H1 (cell line): ENCODE measurements around the gene ANKRD13B. TPM values are rescaled to one million over a fixed set of nuclear protein-coding genes. Genes with fewer than 3 reads are reported as not detected.
A peak's percentile ranks its signal among the peaks of the same experiment; 100 is the strongest.

Experiments used
- CTCF ChIA-PET: fragments of 300-600 bp; sonication (Branson Sonifier 250); formaldehyde crosslinking; loops from one replicate; lab custom pipeline; 2021; ENCODE audit not compliant: partially characterized antibody; lab: Charles Lee
- POLR2A ChIA-PET: fragments of 300-600 bp; sonication (Branson Sonifier 250); formaldehyde crosslinking; loops from one replicate; lab custom pipeline; 2021; ENCODE audit warnings: inconsistent platforms; ENCODE audit not compliant: partially characterized antibody; lab: Charles Lee
- DNase-seq, 2 experiments: peaks; one replicate each; pipeline versions ENCODE4 v3.0.0 to v3.0.0-alpha.2; 2010 to 2022; ENCODE audit warnings: low spot score in 2 of 2, low read depth in 1 of 2, mixed read lengths in 1 of 2
- FAIRE-seq: peaks from 2 replicates; lab custom pipeline; 2011; peaks lifted over from hg19 to GRCh38; lab: Jason Lieb, UNC
- H2AFZ ChIP-seq: 2 replicates; pipeline ENCODE4 v1.8.1; 2012; ENCODE audit warnings: low read length, inconsistent platforms
- H2AK5ac ChIP-seq: 2 replicates; pipeline ENCODE4 v1.6.1; 2013; ENCODE audit warnings: low read depth, low read length
- H2BK120ac ChIP-seq: replicated peaks from 2 replicates; pipeline ENCODE3; 2013; ENCODE audit warnings: low read depth, low read length, inconsistent platforms
- H2BK12ac ChIP-seq: 2 replicates; pipeline ENCODE4 v1.6.1; 2013; ENCODE audit warnings: low read depth, low read length
- H2BK15ac ChIP-seq: 2 replicates; pipeline ENCODE4 v1.6.1; 2013; ENCODE audit warnings: low read length
- H2BK20ac ChIP-seq: 2 replicates; pipeline ENCODE4 v1.6.1; 2013; ENCODE audit warnings: low read length
- H2BK5ac ChIP-seq: 2 replicates; pipeline ENCODE4 v1.6.1; 2013; ENCODE audit warnings: low read depth, low read length
- H3K14ac ChIP-seq: 2 replicates; pipeline ENCODE4 v1.6.1; 2013; ENCODE audit warnings: inconsistent platforms; ENCODE audit not compliant: insufficient read length
- H3K18ac ChIP-seq: 2 replicates; pipeline ENCODE4 v1.6.1; 2013; ENCODE audit warnings: low read length; ENCODE audit errors: extremely low read depth
- H3K23ac ChIP-seq: 2 replicates; pipeline ENCODE4 v1.6.1; 2013; ENCODE audit warnings: inconsistent platforms; ENCODE audit not compliant: insufficient read length
- H3K23me2 ChIP-seq: 2 replicates; pipeline ENCODE4 v1.6.1; 2013; ENCODE audit warnings: low read depth, low read length
- H3K27ac ChIP-seq: 2 replicates; pipeline ENCODE4 v1.6.1; 2011; ENCODE audit warnings: low read depth, low read length, inconsistent platforms
- H3K27me3 ChIP-seq, 4 experiments: replicated peaks in 1 of 4; 1 replicate in 1 of 4; 2 replicates in 3 of 4; pipeline versions ENCODE4 v1.6.1 to v1.8.1; 2011 to 2013; ENCODE audit warnings: low read length in 3 of 4, mild to moderate bottlenecking in 3 of 4, inconsistent platforms in 2 of 4, mixed read lengths in 2 of 4, moderate library complexity in 1 of 4; ENCODE audit not compliant: control insufficient read depth in 3 of 4, insufficient read depth in 3 of 4; ENCODE audit errors: extremely low read depth in 1 of 4
- H3K36me3 ChIP-seq, 4 experiments: 2 replicates each; pipeline versions ENCODE4 v1.6.1 to v1.8.1; 2011 to 2013; ENCODE audit warnings: mild to moderate bottlenecking in 4 of 4, low read length in 3 of 4, moderate library complexity in 2 of 4, control low read depth in 1 of 4, inconsistent platforms in 1 of 4; ENCODE audit not compliant: insufficient read depth in 4 of 4, control insufficient read depth in 2 of 4
- H3K4ac ChIP-seq: replicated peaks from 2 replicates; pipeline ENCODE3; 2013; ENCODE audit warnings: low read length, low read depth, mixed read lengths, inconsistent platforms; ENCODE audit not compliant: insufficient read length
- H3K4me1 ChIP-seq, 4 experiments: replicated peaks in 1 of 4; 1 replicate in 1 of 4; 2 replicates in 3 of 4; pipeline versions ENCODE4 v1.6.1 to v1.8.1; 2011 to 2013; ENCODE audit warnings: low read length in 3 of 4, inconsistent platforms in 2 of 4, mixed read lengths in 1 of 4; ENCODE audit not compliant: insufficient read depth in 4 of 4, control insufficient read depth in 3 of 4
- H3K4me2 ChIP-seq, 2 experiments: 2 replicates each; pipeline versions ENCODE4 v1.6.1 to v1.8.1; 2011 to 2013; ENCODE audit warnings: low read depth in 2 of 2, low read length in 2 of 2, control low read depth in 1 of 2, inconsistent platforms in 1 of 2, mild to moderate bottlenecking in 1 of 2; ENCODE audit not compliant: insufficient read depth in 1 of 2
- H3K4me3 ChIP-seq, 4 experiments: fragments of 200-600, 300-600 bp in 1 of 4; sonication (generic), shearing (Covaris generic), sonication (Bioruptor Twin) in 1 of 4; 2 replicates each; pipeline versions ENCODE4 v1.5.1 to v1.8.1; 2011 to 2016; ENCODE audit warnings: low read length in 4 of 4, low read depth in 3 of 4, control low read depth in 2 of 4, inconsistent platforms in 2 of 4, mild to moderate bottlenecking in 2 of 4, mixed read lengths in 1 of 4, moderate library complexity in 1 of 4; ENCODE audit not compliant: insufficient read depth in 2 of 4; ENCODE audit errors: extremely low read depth in 1 of 4
- H3K56ac ChIP-seq: replicated peaks from 2 replicates; pipeline ENCODE3; 2013; ENCODE audit warnings: low read depth, mild to moderate bottlenecking, mixed read lengths, low read length, inconsistent platforms; ENCODE audit not compliant: insufficient read length
- H3K79me1 ChIP-seq: 2 replicates; pipeline ENCODE4 v1.6.1; 2013; ENCODE audit warnings: low read depth, low read length, control low read depth
- H3K79me2 ChIP-seq, 2 experiments: 2 replicates each; pipeline versions ENCODE4 v1.6.1 to v1.8.1; 2012 to 2013; ENCODE audit warnings: low read length in 2 of 2, mild to moderate bottlenecking in 2 of 2, inconsistent platforms in 1 of 2; ENCODE audit not compliant: insufficient read depth in 2 of 2, control insufficient read depth in 1 of 2
- H3K9ac ChIP-seq, 4 experiments: replicated peaks in 1 of 4; 1 replicate in 1 of 4; 2 replicates in 3 of 4; pipeline versions ENCODE4 v1.6.1 to v1.8.1; 2011 to 2013; ENCODE audit warnings: low read depth in 3 of 4, low read length in 3 of 4, control low read depth in 2 of 4, mild to moderate bottlenecking in 2 of 4, moderate library complexity in 2 of 4, inconsistent platforms in 1 of 4; ENCODE audit errors: extremely low read depth in 1 of 4
- H3K9me3 ChIP-seq, 2 experiments: 2 replicates each; pipeline versions ENCODE4 v1.6.1 to v1.8.1; 2012 to 2013; ENCODE audit warnings: mild to moderate bottlenecking in 2 of 2, moderate library complexity in 2 of 2, control low read depth in 1 of 2, inconsistent platforms in 1 of 2, low read depth in 1 of 2, low read length in 1 of 2, mixed read lengths in 1 of 2; ENCODE audit not compliant: insufficient read depth in 2 of 2
- H4K20me1 ChIP-seq, 2 experiments: replicated peaks in 1 of 2; 2 replicates each; pipeline versions ENCODE3 to v1.8.1; 2011 to 2013; ENCODE audit warnings: inconsistent platforms in 2 of 2, low read length in 2 of 2, mild to moderate bottlenecking in 1 of 2; ENCODE audit not compliant: insufficient read depth in 2 of 2, control insufficient read depth in 1 of 2
- H4K5ac ChIP-seq: 2 replicates; pipeline ENCODE4 v1.6.1; 2013; ENCODE audit warnings: low read length, low read depth, mixed read lengths, inconsistent platforms; ENCODE audit not compliant: insufficient read length
- H4K8ac ChIP-seq: 2 replicates; pipeline ENCODE4 v1.8.0; 2013; ENCODE audit warnings: mild to moderate bottlenecking, moderate library complexity, low read length, inconsistent platforms; ENCODE audit not compliant: insufficient read depth; ENCODE audit errors: extremely low read depth
- H4K91ac ChIP-seq: replicated peaks from 2 replicates; pipeline ENCODE3; 2013; ENCODE audit warnings: low read length, mixed read lengths, inconsistent platforms; ENCODE audit not compliant: insufficient read length
- ASH2L ChIP-seq: fragments of 200-600, 300-600 bp; sonication (generic); IDR thresholded peaks from one replicate; pipeline ENCODE4 v1.7.1; 2017; ENCODE audit warnings: low read length
- CREB1 ChIP-seq: IDR thresholded peaks from 2 replicates; pipeline ENCODE4 v1.6.1; 2012; ENCODE audit warnings: inconsistent platforms
- FOSL1 ChIP-seq: IDR thresholded peaks from 2 replicates; pipeline ENCODE4 v1.6.1; 2011; ENCODE audit warnings: mild to moderate bottlenecking, low read depth, low read length, moderate library complexity; ENCODE audit not compliant: insufficient read depth
- NRF1 ChIP-seq: IDR thresholded peaks from 2 replicates; pipeline ENCODE4 v1.6.1; 2011; ENCODE audit warnings: mild to moderate bottlenecking, low read depth, low read length, improper control_type of control experiment
- POU5F1 ChIP-seq: IDR thresholded peaks from 2 replicates; pipeline ENCODE4 v1.6.1; 2011; ENCODE audit warnings: low read depth, mild to moderate bottlenecking, low read length, moderate library complexity
- SP1 ChIP-seq: IDR thresholded peaks from 2 replicates; pipeline ENCODE4 v1.6.1; 2011; ENCODE audit warnings: low read depth, low read length
- SP2 ChIP-seq: IDR thresholded peaks from 2 replicates; pipeline ENCODE4 v1.6.1; 2012; ENCODE audit warnings: mild to moderate bottlenecking, low read length, inconsistent platforms
- TAF7 ChIP-seq: optimal IDR thresholded peaks from 2 replicates; pipeline ENCODE3; 2011; ENCODE audit warnings: low read depth, mild to moderate bottlenecking, inconsistent platforms, low read length, moderate library complexity, borderline replicate concordance
- TCF12 ChIP-seq: IDR thresholded peaks from 2 replicates; pipeline ENCODE4 v1.6.1; 2011; ENCODE audit warnings: low read depth, mild to moderate bottlenecking, low read length
- TEAD4 ChIP-seq: IDR thresholded peaks from 2 replicates; pipeline ENCODE4 v1.6.1; 2012; ENCODE audit warnings: low read depth, low read length, inconsistent platforms, mixed read lengths
- ZNF274 ChIP-seq: IDR thresholded peaks from 2 replicates; pipeline ENCODE4 v1.7.0; 2012; ENCODE audit warnings: low read length, borderline replicate concordance; ENCODE audit errors: extremely low read depth
- WGBS, 2 experiments: shearing (Covaris generic) in 1 of 2; methylation state at CpG; one replicate each; pipeline versions ENCODE4 v1.1.6 to v1.1.7; 2013 to 2015; ENCODE audit warnings: low lambda C conversion rate in 2 of 2, mixed read lengths in 2 of 2, inconsistent platforms in 1 of 2, low coverage in 1 of 2, missing lambda C conversion rate in 1 of 2; ENCODE audit not compliant: insufficient replicate concordance in 2 of 2, insufficient coverage in 1 of 2, insufficient read length in 1 of 2; ENCODE audit errors: extremely low coverage in 1 of 2, missing lambda C conversion rate in 1 of 2; 5-methylcytosine and 5-hydroxymethylcytosine counted together
- polyA plus RNA-seq, 7 experiments: library from polyadenylated mRNA; depleted of rRNA in 3 of 7; stranded (reverse) in 5 of 7; unstranded in 2 of 7; fragments of >200 nt in 5 of 7; fragments of 200-250 nt in 2 of 7; gene quantifications; 1 replicate in 5 of 7; 2 replicates in 1 of 7; 4 replicates in 1 of 7; pipeline versions ENCODE4 v1.2.1 to v1.2.3, GENCODE V29; 2011 to 2013; ENCODE audit warnings: missing spikeins in 2 of 7, mixed read lengths in 2 of 7
- total RNA-seq: library from RNA; stranded (reverse); fragmentation: NEBNext Ultra II Directional; extraction: Animal tissue kit (Norgen Biotek cat#: 25700); gene quantifications from 2 replicates; pipeline ENCODE4 v1.2.1, GENCODE V29; 2021
- TF ChIP-seq, protein P1 (sequence below): IDR thresholded peaks from 2 replicates; pipeline ENCODE4 v1.6.1; 2012; ENCODE audit warnings: inconsistent platforms

Gene ANKRD13B
- total and polyA plus RNA-seq, 2 of the 8 experiments (the other 6 are each of a cell fraction or from before 2014, with no cell fraction given): 16.4 to 48.5 TPM

DNA sequence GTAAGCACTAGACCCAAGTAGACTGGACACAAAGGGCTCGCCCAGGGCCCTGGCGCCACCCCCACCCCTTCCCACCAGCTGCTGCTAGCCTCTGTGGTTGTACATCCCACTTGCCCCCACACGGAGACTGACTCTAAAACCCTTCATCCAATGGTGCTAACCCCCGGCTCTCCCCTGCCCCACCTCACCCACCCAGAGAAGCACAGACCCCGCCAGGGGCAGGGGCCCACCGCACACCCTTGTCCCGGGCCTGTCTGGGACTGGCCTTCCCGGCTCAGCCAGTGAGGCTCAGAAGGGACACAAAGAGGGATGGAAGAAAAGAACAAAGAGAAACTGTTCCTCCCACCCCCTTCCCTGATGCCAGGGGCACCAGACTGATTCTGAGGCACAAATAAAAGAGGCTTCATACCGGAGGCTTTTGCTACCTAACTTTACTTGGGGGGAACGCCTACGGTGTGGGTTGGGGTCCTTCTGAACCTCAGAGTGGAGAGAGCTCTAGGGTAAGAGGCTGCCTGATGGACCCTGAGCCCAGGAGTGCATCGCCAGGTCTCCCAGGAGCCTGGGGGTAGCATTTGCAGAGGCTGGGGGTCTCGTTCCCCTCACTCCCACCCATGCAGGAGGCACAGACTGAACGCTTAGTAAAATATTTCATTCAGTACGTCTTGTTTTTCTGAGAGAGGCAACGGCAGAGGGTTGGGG lies 21.6 kb downstream of the ANKRD13B start:
- peaks cover 0 to 7% (median 0%) of the 10 kb centered on the region in 4 experiments; a peak in 1 of 8 replicates for H3K36me3 ChIP-seq
- H4K8ac ChIP-seq: peak overlapping the region; percentile 59; the same call in 1 of the 2 replicates
- no peak overlapping the region for H2AFZ ChIP-seq
- FAIRE-seq (no peak), DNase-seq (no peak)
- H2BK120ac ChIP-seq: no peak overlapping the region
- H2BK15ac ChIP-seq: no peak overlapping the region
- 0 out of 2 replicates have a peak, but pooled peaks cover 2% of the 10 kb centered on the region for H3K79me1 ChIP-seq
- POLR2A ChIA-PET: interaction anchor here (0.6 to 4.3 kb wide), 5 partner anchors 11 to 1173 kb away, joined by 3 to 30 read pairs (median 3); partner anchors contain the start of gene ANKRD13B
- WGBS, 2 experiments: 86% methylated on average over 16 of the region's 16 CpGs; no CpG with 5 or more reads in 1 of the 2 experiments
- no peak overlapping the region for H2BK5ac ChIP-seq
- no peaks in the 10 kb centered on the region for H3K79me2 ChIP-seq
- 0 out of 2 replicates have a peak overlapping the region, but pooled peaks have one; percentile 39 for H2BK12ac ChIP-seq
- peaks cover 17 to 55% (median 44%) of the 10 kb centered on the region in 4 experiments for H3K27me3 ChIP-seq
- peaks cover 10 to 40% (median 34%) of the 10 kb centered on the region in 4 experiments for H3K4me1 ChIP-seq
- H4K5ac ChIP-seq: no peak overlapping the region
- peaks cover 3 to 5% of the 10 kb centered on the region in 2 experiments for H4K20me1 ChIP-seq
- no peak overlapping the region for H3K9ac ChIP-seq
- CTCF ChIA-PET: interaction anchor here (0.6 to 13.1 kb wide), 13 partner anchors 12 to 482 kb away, joined by 3 to 193 read pairs (median 5); partner anchors contain the start of genes ABHD15, ANKRD13B and TP53I13
- H2AK5ac ChIP-seq: peak overlapping the region; percentile 85; the same call in 1 of the 2 replicates
- H3K27ac ChIP-seq: no peak overlapping the region
- H4K91ac ChIP-seq: peak overlapping the region; percentile 61
- H3K23ac ChIP-seq: no peak overlapping the region
- no peak overlapping the region for H3K4ac ChIP-seq
- no peak overlapping the region for H2BK20ac ChIP-seq
- peak overlapping the region in 1 of 2 experiments; percentile 90; a peak in 1 of 4 replicates for H3K4me2 ChIP-seq
- peaks cover 0 to 11% of the 10 kb centered on the region in 2 experiments; a peak in 1 of 4 replicates for H3K9me3 ChIP-seq
- H3K18ac ChIP-seq: no peak overlapping the region
- H3K56ac ChIP-seq: no peak overlapping the region
- H3K4me3 ChIP-seq: no peak overlapping the region; a peak in 2 of 8 replicates
- H3K14ac ChIP-seq: no peak overlapping the region
- H3K23me2 ChIP-seq: peaks cover 13% of the 10 kb centered on the region
- TF ChIP-seq SP2 (no peak), ZNF274 (no peak), SP1 (no peak), FOSL1 (no peak), TEAD4 (no peak), TCF12 (no peak), NRF1 (no peak), ASH2L (no peak), POU5F1 (no peak), TAF7 (no peak), CREB1 (no peak)
- TF ChIP-seq, protein P1, sequence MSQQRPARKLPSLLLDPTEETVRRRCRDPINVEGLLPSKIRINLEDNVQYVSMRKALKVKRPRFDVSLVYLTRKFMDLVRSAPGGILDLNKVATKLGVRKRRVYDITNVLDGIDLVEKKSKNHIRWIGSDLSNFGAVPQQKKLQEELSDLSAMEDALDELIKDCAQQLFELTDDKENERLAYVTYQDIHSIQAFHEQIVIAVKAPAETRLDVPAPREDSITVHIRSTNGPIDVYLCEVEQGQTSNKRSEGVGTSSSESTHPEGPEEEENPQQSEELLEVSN: no peak
